Right lung (tissue), 5 donors: ENCODE measurements around the gene MST1R. TPM values are rescaled to one million over a fixed set of nuclear protein-coding genes. Genes with fewer than 3 reads are reported as not detected.
"Not testable (repeated sequence)": the region's sequence is repeated elsewhere in the genome, so short reads cannot be mapped to it uniquely, and the experiment has no call there.

ENCODE experiments used
- DNase-seq, 2 donors: peaks; one replicate each; pipeline ENCODE4 v3.0.0-alpha.2; 2013
- polyA plus RNA-seq, 5 donors: library from polyadenylated mRNA; unstranded; fragments of 120-200 nt; gene quantifications; one replicate each; pipeline versions ENCODE4 v1.2.1 to v1.2.3, GENCODE V29; 2013; ENCODE audit warnings: inconsistent platforms in 1 of 5, low replicate concordance in 1 of 5; ENCODE audit not compliant: insufficient read length in 5 of 5, insufficient read depth in 1 of 5

The MST1R gene
- polyA plus RNA-seq, 5 donors, result 4.0 to 9.2 (median 7.0) TPM

- no peak for DNase-seq
These were observed 9.2 kb upstream of the MST1R start for GRCh38 chr3:49912881-49913281.

- no peak for DNase-seq
These were observed 7.9 kb upstream of the MST1R start for GRCh38 chr3:49911611-49912010.

DNA sequence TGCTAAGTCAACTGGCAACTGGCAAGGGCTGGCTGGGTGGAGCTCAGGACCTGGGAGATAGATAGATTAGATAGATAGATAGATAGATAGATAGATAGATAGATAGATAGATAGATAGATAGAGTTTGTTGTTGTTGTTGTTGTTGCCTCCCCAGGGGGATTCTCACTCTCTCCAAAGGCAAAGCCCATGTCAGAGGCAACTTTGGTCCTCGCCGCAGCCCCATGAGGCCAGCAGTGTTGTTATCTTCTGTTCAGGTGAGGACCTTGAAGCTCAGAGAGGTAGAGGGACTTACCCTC lies 7.4 kb upstream of the MST1R start:
- no peak for DNase-seq

DNA sequence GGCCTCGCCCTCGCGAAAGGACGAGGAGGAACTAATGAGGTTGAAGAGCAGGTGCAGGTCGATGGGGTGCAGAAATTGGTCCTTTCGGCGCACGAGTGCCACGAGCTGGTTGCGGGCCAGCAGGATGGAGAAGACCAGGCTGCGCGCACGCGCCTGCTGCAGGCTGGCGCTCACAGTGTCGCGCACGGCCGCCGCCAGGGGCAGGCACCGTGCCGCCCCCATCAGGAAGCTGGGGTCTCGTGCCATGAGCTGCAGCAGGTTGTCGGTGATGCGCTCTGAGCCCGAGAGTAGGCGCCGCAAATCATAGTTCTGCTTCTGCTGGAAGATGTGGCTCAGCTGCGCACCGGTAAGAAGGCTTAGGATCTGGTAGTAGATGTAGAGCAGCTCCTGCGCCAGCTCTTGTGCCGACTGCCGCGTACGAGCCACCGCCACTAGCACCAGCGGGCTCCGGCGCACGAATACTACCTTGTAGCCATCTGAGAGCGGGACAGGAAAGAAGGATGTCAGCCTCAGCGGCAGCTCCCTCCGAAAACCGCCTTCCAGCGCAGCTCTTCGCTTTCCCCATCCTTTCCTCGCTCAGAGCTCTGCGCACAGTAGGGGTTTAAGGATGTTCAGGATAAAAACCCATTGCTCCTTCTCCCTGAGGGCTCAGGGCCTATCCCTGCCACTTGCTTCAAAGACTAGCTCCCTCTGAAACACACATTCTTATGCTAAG lies 6.9 kb upstream of the MST1R start:
- no peak for DNase-seq

- DNase-seq, result no peak
These were observed 4.9 kb upstream of the MST1R start for GRCh38 chr3:49908373-49909199.

DNA sequence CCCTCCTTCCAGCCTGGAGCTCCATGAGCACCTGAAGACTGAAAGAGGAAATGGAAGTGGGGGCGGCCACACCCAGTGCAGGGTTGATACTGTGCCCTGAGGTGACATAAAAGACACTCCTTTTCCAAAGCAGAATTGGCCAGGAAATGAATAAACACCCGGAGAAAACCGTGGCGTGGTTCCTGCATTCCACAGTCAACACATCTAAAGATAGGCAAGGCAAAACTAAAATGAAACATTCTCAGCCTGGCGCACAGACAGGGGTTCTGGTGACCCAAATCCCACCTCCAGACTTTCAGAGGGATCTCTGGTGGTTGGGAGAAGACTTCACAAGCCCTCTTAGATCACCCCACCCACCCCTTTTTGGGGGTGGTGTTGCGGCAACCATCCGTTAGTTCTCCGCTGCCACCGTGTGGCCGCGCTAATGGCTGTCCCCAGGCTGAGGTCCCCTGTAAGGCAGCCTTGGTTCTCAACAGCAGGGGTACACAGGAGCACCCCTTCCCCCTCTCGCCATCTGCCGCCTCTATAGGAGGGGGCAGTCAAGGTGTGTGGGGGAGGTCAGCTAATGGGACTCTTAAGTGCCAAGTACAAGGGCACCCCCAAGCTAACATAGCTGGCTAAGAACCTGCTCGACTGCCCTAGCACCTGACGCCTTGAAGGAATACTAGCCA lies 2.5 kb upstream of the MST1R start:
- DNase-seq, result peak in 1 of 2 donors; percentile 69

DNA sequence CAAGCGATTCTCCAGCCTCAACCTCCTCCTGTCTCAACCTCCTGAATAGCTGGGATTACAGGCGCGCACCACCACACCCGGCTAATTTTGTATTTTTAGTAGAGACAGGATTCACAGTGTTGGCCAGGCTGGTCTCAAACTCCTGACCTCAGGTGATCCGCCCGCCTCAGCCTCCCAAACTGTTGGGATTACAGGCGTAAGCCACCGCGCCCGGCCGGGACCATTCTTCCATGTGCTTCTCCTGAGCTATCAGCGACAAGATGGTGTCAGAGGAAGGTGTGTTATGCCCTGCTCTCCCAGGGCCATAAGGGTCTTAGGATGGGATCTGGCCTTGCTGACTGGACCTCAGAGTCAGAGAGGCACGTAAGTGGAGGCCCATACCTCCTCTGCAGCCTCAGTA lies 775 bp upstream of the MST1R start:
- DNase-seq, result not testable (repeated sequence)

GRCh38 chr3:49902511-49903345 lies 945 bp downstream of the MST1R start:
- DNase-seq, result no peak

DNA sequence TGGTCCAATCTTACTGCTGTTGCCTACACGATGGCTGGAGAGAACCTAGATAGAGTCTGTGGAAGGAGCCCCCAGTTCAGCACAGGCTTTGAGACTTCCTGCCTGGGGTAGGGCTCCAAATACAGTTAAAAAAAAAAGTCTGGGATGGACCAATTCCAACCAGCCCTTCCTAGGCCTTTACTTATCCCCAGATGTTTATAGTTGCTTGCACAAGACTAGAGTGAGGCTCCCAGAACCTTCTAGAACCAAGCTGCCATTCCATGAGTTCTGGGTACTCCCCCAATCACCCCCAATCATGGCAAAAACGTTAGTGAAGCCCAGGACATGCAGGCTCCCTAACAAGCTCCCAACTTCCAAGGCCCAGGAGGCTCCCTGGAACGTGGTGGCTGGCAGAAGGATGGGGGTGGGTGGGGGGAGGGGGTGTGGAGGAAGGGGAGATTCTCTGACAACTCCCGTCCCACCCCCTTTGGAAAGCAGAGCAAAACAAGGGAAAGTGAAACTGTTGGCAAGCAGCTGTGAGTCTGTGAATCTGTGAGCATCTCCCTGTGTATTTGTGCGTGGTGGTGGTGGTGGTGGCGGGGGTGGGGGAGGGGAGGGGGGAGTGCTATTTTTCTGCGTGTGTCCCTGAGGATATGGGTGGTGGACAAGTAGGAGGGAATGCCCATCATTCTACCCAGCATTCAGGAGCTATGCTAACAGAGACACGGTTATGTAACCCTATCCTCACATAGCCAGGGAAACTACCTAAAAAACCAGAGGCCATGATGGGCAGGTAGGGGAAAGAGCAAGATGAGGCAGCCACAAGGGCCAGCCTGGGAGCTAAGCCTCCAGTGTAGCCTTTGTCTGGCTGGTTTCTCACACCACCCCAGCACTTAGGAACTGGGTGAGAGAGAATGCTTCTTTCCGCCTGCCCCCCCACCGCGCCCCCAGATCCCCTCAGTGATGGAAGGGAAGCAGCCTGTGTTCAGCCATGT lies 2.0 kb downstream of the MST1R start:
- DNase-seq, result peak; percentile 35 to 36

DNA sequence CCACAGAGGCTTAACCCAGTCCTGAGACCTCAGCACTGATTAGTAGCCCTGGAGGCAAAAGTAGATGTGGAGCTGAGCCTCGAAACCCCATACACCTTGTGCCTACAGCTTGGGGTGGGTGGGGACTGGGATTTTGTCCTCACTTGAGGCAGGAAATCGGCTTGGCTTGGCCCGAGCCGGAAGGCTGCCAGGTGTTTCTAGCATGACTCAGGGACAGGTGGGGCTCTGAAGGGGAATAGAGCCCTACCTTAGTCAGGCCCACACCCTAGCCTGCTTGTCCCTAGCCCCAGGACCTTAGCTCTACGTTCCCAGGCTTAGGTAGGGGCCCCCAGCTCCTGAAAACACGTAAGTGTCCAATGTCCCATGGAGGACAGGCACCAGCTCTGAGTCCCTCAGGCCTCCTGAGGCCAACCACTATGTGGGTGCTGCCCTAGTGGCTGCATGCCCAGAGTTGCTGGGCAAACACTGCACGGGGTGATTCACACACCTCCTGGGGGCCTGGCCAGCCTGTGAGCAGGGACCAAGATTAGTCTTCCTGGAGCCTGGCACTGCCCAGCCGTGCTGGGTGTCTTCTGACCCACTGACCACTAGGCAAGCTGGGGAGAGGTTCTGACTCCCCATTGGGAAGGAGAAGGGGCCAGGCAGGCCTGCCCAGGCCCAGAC lies 3.1 kb downstream of the MST1R start:
- no peak for DNase-seq

GRCh38 chr3:49899815-49900214 lies 3.9 kb downstream of the MST1R start:
- DNase-seq, result no peak

DNA sequence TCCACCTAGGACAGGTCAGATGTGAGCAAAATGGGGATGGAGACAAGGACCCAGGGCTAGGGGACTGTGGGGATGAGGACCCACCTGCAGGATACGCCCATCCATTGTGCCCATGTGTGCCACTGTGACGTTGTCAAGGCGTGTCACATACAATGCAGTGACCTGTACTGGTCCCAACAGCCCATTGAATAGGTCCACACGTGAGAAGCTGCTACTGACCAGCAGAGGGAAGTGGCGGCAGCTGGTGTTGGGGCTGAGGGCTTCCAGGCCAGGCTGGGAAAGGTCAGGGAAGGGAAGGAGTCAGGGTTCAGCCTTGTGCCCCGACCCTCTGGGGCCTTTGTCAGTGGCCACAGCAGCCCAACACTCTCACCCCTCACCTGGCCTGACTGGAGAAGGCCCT lies 4.7 kb downstream of the MST1R start:
- DNase-seq, result no peak

GRCh38 chr3:49896345-49896744 lies 7.3 kb downstream of the MST1R start:
- no peak for DNase-seq

- no peak for DNase-seq
These were observed 7.9 kb downstream of the MST1R start for GRCh38 chr3:49895791-49896190.

DNA sequence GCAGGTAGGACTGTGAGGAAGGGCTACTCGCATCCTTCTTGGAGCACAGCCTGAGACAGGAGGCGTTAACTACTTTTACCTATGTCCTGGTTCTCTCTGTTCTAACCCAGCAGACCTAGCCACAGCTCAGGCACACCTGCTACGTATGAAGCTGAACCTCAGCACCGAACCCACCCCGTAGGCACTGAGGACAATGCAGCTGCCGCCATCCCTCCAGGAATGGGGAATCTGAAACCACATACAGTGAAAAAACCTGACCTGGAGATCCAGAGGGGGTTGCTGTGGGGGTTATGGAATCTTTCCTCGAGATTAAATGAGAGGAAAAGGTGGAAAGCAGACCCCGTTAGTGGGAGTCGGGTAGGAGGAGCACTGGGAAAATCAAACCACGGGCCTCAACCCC lies 14.4 kb downstream of the MST1R start:
- no peak for DNase-seq

- no peak for DNase-seq
These were observed 16.8 kb downstream of the MST1R start for GRCh38 chr3:49886922-49887265.

DNA sequence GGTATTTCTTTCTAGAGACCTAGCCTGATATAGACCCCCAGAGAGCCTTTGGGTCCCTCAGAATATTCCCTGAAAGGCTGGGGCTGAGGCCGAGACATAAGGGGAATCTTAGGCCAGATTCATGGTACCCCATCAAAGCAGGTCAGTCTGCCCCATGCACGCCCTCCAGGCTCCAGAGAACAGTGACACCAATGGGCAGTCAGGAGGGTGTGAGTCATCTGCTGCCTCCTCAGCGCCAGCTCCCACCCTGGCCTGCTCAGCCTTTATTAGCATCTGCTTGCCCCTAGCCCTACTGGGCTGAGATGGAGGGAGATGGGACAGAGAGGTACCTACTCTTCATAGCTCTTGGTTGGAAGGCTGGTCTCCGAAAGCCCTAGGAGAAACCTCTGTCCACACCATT lies 19.7 kb downstream of the MST1R start:
- no peak for DNase-seq

DNA sequence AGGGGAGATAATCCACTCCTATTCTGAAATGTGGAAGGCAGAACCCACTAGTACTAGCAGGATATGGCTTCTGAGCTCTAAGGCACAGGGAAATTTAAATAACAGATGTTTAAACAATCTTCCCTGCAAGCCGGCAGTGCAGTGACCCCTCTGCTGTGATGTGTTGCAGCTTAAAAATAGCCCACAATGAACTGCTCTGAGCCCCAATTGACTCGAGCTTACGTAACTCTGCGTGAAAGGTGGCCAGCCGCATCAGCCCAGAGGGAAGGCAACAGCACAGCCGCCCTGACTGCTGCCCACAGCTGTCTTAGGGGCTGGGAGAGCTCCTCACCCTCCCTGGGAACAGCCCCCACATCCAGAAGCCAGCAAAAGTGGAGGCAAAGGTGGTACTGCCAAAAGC lies 21.5 kb downstream of the MST1R start:
- peak; percentile 77 to 82 for DNase-seq

DNA sequence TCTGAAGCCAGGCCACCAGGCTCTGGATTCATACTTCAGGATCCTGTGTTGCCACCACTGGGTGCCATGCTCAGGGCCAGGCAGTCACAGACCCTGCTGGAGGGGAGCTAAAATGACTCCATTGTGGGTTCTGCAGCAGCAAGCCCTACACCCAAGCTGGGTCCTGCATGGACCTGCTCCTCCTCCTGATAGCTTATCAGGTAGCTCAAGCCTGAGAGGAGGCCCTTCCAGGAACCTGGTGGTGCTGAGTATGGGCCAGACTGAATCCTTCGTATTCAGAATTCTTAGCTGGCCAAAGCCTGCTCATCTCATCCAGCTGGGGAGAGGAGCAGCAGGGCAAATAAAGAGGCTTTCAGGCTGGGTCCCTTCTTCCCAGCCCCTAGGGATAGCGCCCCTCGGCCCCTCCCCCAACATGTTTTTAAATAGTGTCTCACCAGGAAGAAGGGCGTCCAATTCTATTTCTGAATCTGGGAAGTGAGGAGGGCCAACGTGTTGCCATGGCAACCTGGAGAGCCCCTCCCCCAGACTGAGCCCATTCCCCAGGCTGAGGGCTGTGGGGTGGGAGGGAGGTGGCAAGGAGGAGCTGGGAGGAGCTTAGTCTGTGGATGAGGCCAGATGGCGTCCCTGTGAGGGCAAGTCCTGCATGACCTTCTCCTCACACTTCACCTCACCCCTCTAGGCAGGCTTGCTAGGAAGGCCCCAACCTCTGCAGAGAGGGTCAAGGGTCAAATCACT lies 22.9 kb downstream of the MST1R start:
- no peak for DNase-seq

DNA sequence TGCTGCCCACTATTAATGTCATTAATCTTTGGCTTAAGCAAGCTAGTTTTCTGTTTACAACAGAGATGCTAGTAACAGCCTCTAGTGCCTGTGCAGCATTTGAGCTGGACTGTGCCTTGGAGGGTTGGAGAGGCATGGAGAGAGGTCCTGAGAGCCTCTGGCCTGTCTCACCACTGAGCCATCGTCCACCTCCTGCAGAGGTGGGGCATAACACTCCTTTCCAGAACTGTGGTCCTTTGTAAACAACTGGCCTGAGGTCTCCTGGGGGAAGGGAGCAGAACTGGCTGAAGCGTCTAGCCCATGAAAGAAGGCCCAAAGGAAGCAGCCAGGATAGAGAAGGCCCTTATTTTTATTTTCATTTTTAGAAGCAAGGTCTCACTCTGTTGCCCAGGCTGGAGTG lies 24.0 kb downstream of the MST1R start:
- no peak for DNase-seq
